IMR-90 (cell line): ENCODE data around the gene C5orf63. TPM values are rescaled to one million over a fixed set of nuclear protein-coding genes. Genes with fewer than 3 reads are reported as not detected.
A peak's percentile ranks its signal among the peaks of the same experiment; 100 is the strongest.

ENCODE experiments used
- ATAC-seq: fragments of 200-7000 bp; cut with Tn5 transposase; 2 replicates; pipeline ENCODE4 v1.9.1; 2020; ENCODE audit warnings: low read depth, mild to moderate bottlenecking, moderate library complexity
- BruUV-seq: library from RNA; stranded (reverse); fragments of 400-500 nt; replicated peaks from 2 replicates; lab custom pipeline; 2021; lab: Mats Ljungman, UMichigan
- CTCF ChIA-PET: fragments of 300-600 bp; formaldehyde crosslinking; extraction: SDS; loops from one replicate; lab custom pipeline; 2021; ENCODE audit warnings: antibody characterized with exemption; lab: Yijun Ruan, JAX
- POLR2A ChIA-PET: fragments of 300-600 bp; sonication (Branson Sonifier 250); formaldehyde crosslinking; loops from one replicate; lab custom pipeline; 2022; ENCODE audit warnings: antibody characterized with exemption; ENCODE audit not compliant: unreplicated experiment; lab: Charles Lee
- DNase-seq: peaks from one replicate; pipeline ENCODE4 v3.0.0; 2013
- H2AFZ ChIP-seq: replicated peaks from 2 replicates; pipeline ENCODE3; 2013; ENCODE audit warnings: low read length, mild to moderate bottlenecking; ENCODE audit not compliant: poor library complexity
- H2AK5ac ChIP-seq: 2 replicates; pipeline ENCODE4 v1.6.1; 2013; ENCODE audit warnings: low read depth, low read length, inconsistent platforms
- H2AK9ac ChIP-seq: replicated peaks from 2 replicates; pipeline ENCODE3; 2013; ENCODE audit warnings: mild to moderate bottlenecking, low read depth, low read length, moderate library complexity; ENCODE audit not compliant: poor library complexity
- H2BK120ac ChIP-seq: 2 replicates; pipeline ENCODE4 v1.6.1; 2013; ENCODE audit warnings: low read depth, low read length, inconsistent platforms
- H2BK15ac ChIP-seq: 3 replicates; pipeline ENCODE4 v1.6.1; 2013; ENCODE audit warnings: low read depth, low read length, inconsistent platforms
- H2BK20ac ChIP-seq: 2 replicates; pipeline ENCODE4 v1.6.1; 2013; ENCODE audit warnings: low read depth, mild to moderate bottlenecking, inconsistent platforms, low read length, moderate library complexity
- H2BK5ac ChIP-seq: 2 replicates; pipeline ENCODE4 v1.6.1; 2013; ENCODE audit warnings: mild to moderate bottlenecking, low read depth, low read length, inconsistent platforms; ENCODE audit not compliant: poor library complexity, severe bottlenecking
- H3K14ac ChIP-seq: replicated peaks from 2 replicates; pipeline ENCODE4 v1.6.1; 2013; ENCODE audit warnings: low read depth, low read length, inconsistent platforms
- H3K18ac ChIP-seq: 2 replicates; pipeline ENCODE4 v1.6.1; 2013; ENCODE audit warnings: low read depth, low read length, control low read depth
- H3K23ac ChIP-seq: 2 replicates; pipeline ENCODE4 v1.6.1; 2013; ENCODE audit warnings: low read depth, low read length, inconsistent platforms
- H3K27ac ChIP-seq: 2 replicates; pipeline ENCODE4 v1.5.1; 2013; ENCODE audit warnings: mild to moderate bottlenecking, control low read depth, low read length; ENCODE audit not compliant: insufficient read depth
- H3K27me3 ChIP-seq: 2 replicates; pipeline ENCODE4 v1.6.1; 2013; ENCODE audit warnings: low read length; ENCODE audit not compliant: control insufficient read depth, insufficient read depth
- H3K36me3 ChIP-seq: 2 replicates; pipeline ENCODE4 v1.6.1; 2013; ENCODE audit warnings: low read length, mixed read lengths; ENCODE audit not compliant: control insufficient read depth, insufficient read depth
- H3K4ac ChIP-seq: 2 replicates; pipeline ENCODE4 v1.6.1; 2013; ENCODE audit warnings: low read depth, low read length, inconsistent platforms
- H3K4me1 ChIP-seq: 2 replicates; pipeline ENCODE4 v1.6.1; 2013; ENCODE audit warnings: low read length, mixed read lengths; ENCODE audit not compliant: control insufficient read depth, insufficient read depth
- H3K4me2 ChIP-seq: 2 replicates; pipeline ENCODE4 v1.6.1; 2013; ENCODE audit warnings: low read depth, mild to moderate bottlenecking, control low read depth, low read length, moderate library complexity
- H3K4me3 ChIP-seq: 2 replicates; pipeline ENCODE4 v1.5.1; 2013; ENCODE audit warnings: low read depth, mild to moderate bottlenecking, control low read depth, low read length, moderate library complexity; ENCODE audit not compliant: insufficient read depth
- H3K56ac ChIP-seq: 2 replicates; pipeline ENCODE4 v1.6.1; 2013; ENCODE audit warnings: low read length, inconsistent platforms; ENCODE audit not compliant: insufficient read depth; ENCODE audit errors: extremely low read depth
- H3K79me1 ChIP-seq, 2 experiments: 2 replicates each; pipeline ENCODE4 v1.6.1; 2013; ENCODE audit warnings: low read length in 2 of 2, inconsistent platforms in 1 of 2, low read depth in 1 of 2
- H3K9ac ChIP-seq: 2 replicates; pipeline ENCODE4 v1.6.1; 2013; ENCODE audit warnings: low read depth, low read length, control low read depth
- H3K9me1 ChIP-seq: 2 replicates; pipeline ENCODE4 v1.6.1; 2013; ENCODE audit warnings: low read length, inconsistent platforms; ENCODE audit not compliant: insufficient read depth
- H3K9me3 ChIP-seq: 2 replicates; pipeline ENCODE4 v1.6.1; 2013; ENCODE audit warnings: low read length; ENCODE audit not compliant: control insufficient read depth, insufficient read depth
- H4K20me1 ChIP-seq: 2 replicates; pipeline ENCODE4 v1.6.1; 2013; ENCODE audit warnings: low read length, inconsistent platforms; ENCODE audit not compliant: insufficient read depth
- H4K5ac ChIP-seq: 2 replicates; pipeline ENCODE4 v1.6.1; 2013; ENCODE audit warnings: mild to moderate bottlenecking, low read depth, low read length, control low read depth
- H4K8ac ChIP-seq, 2 experiments: 2 replicates each; pipeline ENCODE4 v1.6.1; 2013; ENCODE audit warnings: low read depth in 2 of 2, low read length in 2 of 2, control low read depth in 1 of 2, inconsistent platforms in 1 of 2
- H4K91ac ChIP-seq: 2 replicates; pipeline ENCODE4 v1.6.1; 2013; ENCODE audit warnings: low read depth, low read length, inconsistent platforms; ENCODE audit not compliant: insufficient read depth
- BHLHE40 ChIP-seq: fragments of 150-350 bp; IDR thresholded peaks from 2 replicates; pipeline ENCODE4 v1.6.1; 2016; ENCODE audit warnings: mild to moderate bottlenecking, low read depth, low read length
- CEBPB ChIP-seq: IDR thresholded peaks from 2 replicates; pipeline ENCODE4 v1.6.1; 2012; ENCODE audit warnings: low read depth, low read length, improper control_type of control experiment
- CTCF ChIP-seq: conservative IDR thresholded peaks from 2 replicates; pipeline ENCODE4 v1.5.1; 2012; ENCODE audit warnings: mild to moderate bottlenecking, low read depth, low read length, improper control_type of control experiment
- ELK1 ChIP-seq: fragments of 150-350 bp; IDR thresholded peaks from 2 replicates; pipeline ENCODE4 v1.6.1; 2016; ENCODE audit warnings: low read depth, mild to moderate bottlenecking, low read length, moderate library complexity, borderline replicate concordance
- FOS ChIP-seq: fragments of 150-350 bp; IDR thresholded peaks from 2 replicates; pipeline ENCODE4 v1.6.1; 2016; ENCODE audit warnings: low read depth, low read length
- MAFK ChIP-seq: IDR thresholded peaks from 2 replicates; pipeline ENCODE4 v1.6.1; 2012; ENCODE audit warnings: low read depth, low read length, improper control_type of control experiment
- MAZ ChIP-seq: IDR thresholded peaks from 2 replicates; pipeline ENCODE4 v1.6.1; 2012; ENCODE audit warnings: low read depth, mild to moderate bottlenecking, low read length, improper control_type of control experiment, moderate library complexity, borderline replicate concordance
- MXI1 ChIP-seq: IDR thresholded peaks from 2 replicates; pipeline ENCODE4 v1.6.1; 2012; ENCODE audit warnings: low read depth, mild to moderate bottlenecking, low read length, moderate library complexity, borderline replicate concordance
- NFE2L2 ChIP-seq: fragments of 150-350 bp; IDR thresholded peaks from 2 replicates; pipeline ENCODE4 v1.6.1; 2016; ENCODE audit warnings: low read depth, mild to moderate bottlenecking, low read length
- POLR2A ChIP-seq: IDR thresholded peaks from 2 replicates; pipeline ENCODE4 v1.6.1; 2012; ENCODE audit warnings: mild to moderate bottlenecking, low read depth, low read length
- RAD21 ChIP-seq: IDR thresholded peaks from 2 replicates; pipeline ENCODE4 v1.6.1; 2012; ENCODE audit warnings: low read length, improper control_type of control experiment
- RCOR1 ChIP-seq: IDR thresholded peaks from 2 replicates; pipeline ENCODE4 v1.6.1; 2012; ENCODE audit warnings: mild to moderate bottlenecking, low read length, improper control_type of control experiment; ENCODE audit not compliant: insufficient replicate concordance
- RFX5 ChIP-seq: IDR thresholded peaks from 2 replicates; pipeline ENCODE4 v1.8.0; 2012; ENCODE audit warnings: low read depth, mild to moderate bottlenecking, low read length, moderate library complexity
- SMC3 ChIP-seq: fragments of 150-350 bp; IDR thresholded peaks from 2 replicates; pipeline ENCODE4 v1.6.1; 2016; ENCODE audit warnings: low read depth, mild to moderate bottlenecking, antibody characterized with exemption, low read length, moderate library complexity
- WGBS, 2 experiments: methylation state at CpG; one replicate each; pipeline versions ENCODE4 v1.1.5 to v1.1.7; 2013; ENCODE audit warnings: missing lambda C conversion rate in 2 of 2; ENCODE audit not compliant: insufficient read length in 1 of 2; ENCODE audit errors: extremely low coverage in 2 of 2; 5-methylcytosine and 5-hydroxymethylcytosine counted together
- dilution Hi-C: fragments of 300-500 bp; cut with HindIII; formaldehyde crosslinking; loops from one replicate; pipeline ENCODE4 v1.14.3; 2018; ENCODE audit warnings: low sequenced_read_pairs; ENCODE audit not compliant: unreplicated experiment
- in situ Hi-C: fragments of 300-500 bp; cut with MboI; formaldehyde crosslinking; loops from 3 replicates; pipeline ENCODE4 v1.14.3; 2019; ENCODE audit warnings: low sequenced_read_pairs, inconsistent platforms, mixed read lengths
- intact Hi-C: fragments of 100-400 bp; cut with micrococcal nuclease; formaldehyde crosslinking; loops from 2 replicates; pipeline ENCODE4 v1.10.0; 2022
- polyA plus RNA-seq, 3 experiments: library from polyadenylated mRNA; depleted of rRNA; stranded (reverse); fragments of >200 nt; gene quantifications; 2 replicates each; pipeline ENCODE4 v1.2.3, GENCODE V29; 2012; ENCODE audit warnings: low replicate concordance in 1 of 3
- total RNA-seq: library from RNA; depleted of rRNA; stranded (reverse); fragments of >200 nt; gene quantifications from 2 replicates; pipeline ENCODE4 v1.2.3, GENCODE V29; 2012

C5orf63 gene
- total and polyA plus RNA-seq, 2 of the 4 experiments (the other 2 are of a cell fraction): 0.72 to 1.1 TPM

GRCh38 chr5:127030259-127031146, 42.8 kb downstream of the C5orf63 start, which contains the start of gene MARCHF3:
MARCHF3 (minus strand) TSS chr5:127030558; CDS start chr5:126918171, 112,387 bp downstream.
- peak within 1 kb of the TSS; percentile 67 for H3K27ac ChIP-seq
- peaks cover 8% of the 10 kb centered on the region; the same call in 1 of the 2 replicates for H3K9me1 ChIP-seq
- H3K4me2 ChIP-seq: peak within 1 kb of the TSS; percentile 97
- peak within 1 kb of the TSS; percentile 91 for H3K14ac ChIP-seq
- peaks cover 5% of the 10 kb centered on the region for H3K4me1 ChIP-seq
- dilution Hi-C loops (no loop called here), in situ Hi-C loops (no loop called here), intact Hi-C loops (loop anchor here (1.0 to 5.0 kb wide), 3 partner anchors 19 to 282 kb away; no protein-coding TSS in a partner anchor)
- POLR2A ChIA-PET: interaction anchor here (0.6 kb wide), 1 partner anchor 372 kb away, joined by 6 read pairs; no protein-coding TSS in a partner anchor
- H2AK9ac ChIP-seq: peak within 1 kb of the TSS; percentile 73
- no peak within 1 kb of the TSS for H4K5ac ChIP-seq
- no peaks in the 10 kb centered on the region for H4K20me1 ChIP-seq
- H3K9me3 ChIP-seq: no peaks in the 10 kb centered on the region
- H2BK15ac ChIP-seq: no peak within 1 kb of the TSS
- peak; percentile 98 for ATAC-seq
- DNase-seq: peak; percentile 96
- H4K91ac ChIP-seq: peak within 1 kb of the TSS; percentile 73; the same call in 1 of the 2 replicates
- H3K36me3 ChIP-seq: no peaks in the 10 kb centered on the region
- H2BK120ac ChIP-seq: peak within 1 kb of the TSS; percentile 65
- peak within 1 kb of the TSS; percentile 99 for H2AFZ ChIP-seq
- H3K4me3 ChIP-seq: peak within 1 kb of the TSS; percentile 83
- peaks cover 13 to 23% of the 10 kb centered on the region in 2 experiments; a peak in 3 of 4 replicates for H3K79me1 ChIP-seq
- H2BK5ac ChIP-seq: peak within 1 kb of the TSS; percentile 78
- H3K4ac ChIP-seq: peak within 1 kb of the TSS; percentile 75
- peak within 1 kb of the TSS; percentile 73; the same call in 1 of the 2 replicates for H3K9ac ChIP-seq
- CTCF ChIA-PET: interaction anchor here (1.4 kb wide), 1 partner anchor 221 kb away, joined by 3 read pairs; no protein-coding TSS in a partner anchor
- no peaks in the 10 kb centered on the region for H3K27me3 ChIP-seq
- H3K23ac ChIP-seq: peak within 1 kb of the TSS; percentile 95
- H3K56ac ChIP-seq: peak within 1 kb of the TSS; percentile 4; the same call in 1 of the 2 replicates
- peak within 1 kb of the TSS in 1 of 2 experiments; percentile 50; a peak in 1 of 4 replicates for H4K8ac ChIP-seq
- H3K18ac ChIP-seq: no peak within 1 kb of the TSS
- no peak within 1 kb of the TSS for H2BK20ac ChIP-seq
- WGBS, 2 experiments: 0% methylated on average over 70 of the region's 97 CpGs; no CpG with 5 or more reads in 1 of the 2 experiments
- H2AK5ac ChIP-seq: no peak within 1 kb of the TSS
- no TSS peak for BruUV-seq
- TF ChIP-seq MAFK (no peak), RFX5 (no peak), ELK1 (no peak), MXI1 (no peak), BHLHE40 (0 out of 2 replicates have a peak, but pooled peaks have one; percentile 11), RAD21 (peak; percentile 33; the same call in 1 of the 2 replicates), MAZ (peak; percentile 17; the same call in 1 of the 2 replicates), SMC3 (peak; percentile 28; the same call in 1 of the 2 replicates), CTCF (peak; percentile 40), RCOR1 (no peak), NFE2L2 (no peak), CEBPB (peak; percentile 90), POLR2A (peak; percentile 95), FOS (peak; percentile 34; the same call in 1 of the 2 replicates)
